ENCODE data around the gene KCNMA1. TPM values are rescaled to one million over a fixed set of nuclear protein-coding genes. Genes with fewer than 3 reads are reported as not detected.

The KCNMA1 gene
- 8.3 TPM for total RNA-seq

DNA sequence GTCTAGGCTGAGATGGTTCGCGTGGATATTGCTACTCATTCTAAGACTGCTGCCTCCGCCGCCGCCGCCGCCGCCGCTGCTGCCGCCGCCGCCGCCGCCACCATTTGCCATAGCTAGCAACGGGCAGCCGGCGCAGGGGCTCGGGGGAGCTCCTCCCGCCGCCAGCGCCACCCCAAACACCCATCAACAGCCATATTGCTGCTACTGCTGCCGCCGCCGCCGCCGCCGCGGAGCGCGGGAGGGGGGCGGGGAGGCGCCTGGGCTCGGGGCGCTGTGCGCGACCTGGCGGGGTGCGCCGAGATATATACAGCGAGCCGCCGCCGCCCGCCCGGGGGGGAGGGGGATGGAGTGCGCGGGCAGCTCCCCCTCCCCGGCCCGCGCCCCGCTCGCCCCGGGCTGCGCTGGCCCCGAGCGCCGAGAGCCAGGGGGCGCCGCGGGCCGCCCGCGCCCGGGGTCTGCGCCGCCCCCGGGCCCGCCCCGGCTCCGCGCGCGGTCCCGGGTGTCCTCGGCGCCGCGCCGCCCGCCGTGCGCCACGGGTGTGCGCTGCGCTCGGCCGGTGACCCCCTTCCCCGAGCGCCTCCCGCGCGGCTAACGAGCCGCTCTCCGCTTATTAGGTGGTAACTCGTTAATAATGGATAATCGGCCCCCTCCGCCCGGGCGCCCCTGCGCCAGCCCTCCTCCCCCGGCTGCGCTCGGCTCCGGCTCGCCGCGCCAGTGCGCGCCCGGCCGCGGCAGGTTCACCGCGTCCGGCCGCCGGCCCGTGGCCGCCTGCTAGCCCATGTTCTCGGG lies at the start of gene KCNMA1:
Gene KCNMA1, minus strand, starts transcription at position 277 of the 789 bp plus-strand sequence.

Small RNAs within 50 kb of the gene (small RNA-seq; reads per million reads assigned to genes)
- gene ATP5MC1P8 (ENCODE audit: low replicate concordance) (not detected), gene COX6CP15 (ENCODE audit: low replicate concordance) (not detected), gene RF00322 (ENCODE audit: low replicate concordance) (not detected), gene RNA5SP321 (ENCODE audit: low replicate concordance) (not detected)

Data from metanephros (tissue), 2 donors.